GM10266 (cell line): ENCODE results near the gene ARHGAP24.

Experiments
- DNase-seq: peaks from one replicate; pipeline ENCODE4 v3.0.0; 2012; ENCODE audit errors: extremely low spot score
- TF ChIP-seq, protein P1 (sequence below): IDR thresholded peaks from 2 replicates; pipeline ENCODE4 v1.5.1; 2012; ENCODE audit warnings: mild to moderate bottlenecking, low read depth; ENCODE audit not compliant: control insufficient read depth, insufficient read depth; ENCODE audit errors: missing control alignments

The ARHGAP24 gene

DNA sequence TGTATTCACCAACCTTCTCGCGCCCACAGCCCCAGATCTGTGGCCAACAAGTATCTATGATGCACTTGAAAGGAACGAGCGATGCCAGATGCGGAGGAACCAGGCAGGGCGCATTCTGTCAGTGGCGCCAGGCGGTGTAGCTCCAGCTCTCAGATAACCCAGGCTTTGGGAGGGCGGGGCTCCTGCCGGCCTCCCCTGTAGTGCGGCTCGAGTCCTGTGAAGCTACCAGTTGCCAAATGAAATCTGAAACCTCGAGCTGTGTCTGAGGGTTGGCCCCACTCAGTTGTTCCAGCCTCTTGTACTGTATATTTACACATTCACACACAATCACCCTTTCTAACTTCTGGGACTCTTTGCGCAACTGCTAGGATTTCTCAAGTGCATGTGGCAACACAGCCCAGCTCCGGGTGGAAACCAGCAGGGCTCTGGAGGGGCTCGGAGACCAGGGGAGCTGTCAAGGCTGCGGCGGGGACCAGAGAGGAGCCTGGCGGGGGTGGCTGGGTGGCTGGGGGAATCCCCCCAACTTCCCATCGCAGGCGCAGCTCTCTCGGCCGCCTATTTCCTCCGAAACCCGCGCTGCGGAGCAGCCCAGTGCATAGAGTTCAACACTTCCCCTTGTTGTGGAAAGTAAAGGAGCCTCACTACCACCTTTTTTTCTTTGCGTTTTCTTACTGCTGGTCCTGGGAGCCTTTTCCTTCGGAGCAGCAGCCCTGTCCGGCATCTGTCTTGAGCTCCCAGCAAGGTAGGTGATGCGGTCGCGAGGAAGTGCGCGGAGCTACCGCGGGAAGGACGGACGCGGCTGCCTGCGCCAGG lies at the start of gene ARHGAP24:
Gene ARHGAP24, plus strand, starts transcription at position 333 of the 813 bp plus-strand sequence.
- TF ChIP-seq, protein P1, sequence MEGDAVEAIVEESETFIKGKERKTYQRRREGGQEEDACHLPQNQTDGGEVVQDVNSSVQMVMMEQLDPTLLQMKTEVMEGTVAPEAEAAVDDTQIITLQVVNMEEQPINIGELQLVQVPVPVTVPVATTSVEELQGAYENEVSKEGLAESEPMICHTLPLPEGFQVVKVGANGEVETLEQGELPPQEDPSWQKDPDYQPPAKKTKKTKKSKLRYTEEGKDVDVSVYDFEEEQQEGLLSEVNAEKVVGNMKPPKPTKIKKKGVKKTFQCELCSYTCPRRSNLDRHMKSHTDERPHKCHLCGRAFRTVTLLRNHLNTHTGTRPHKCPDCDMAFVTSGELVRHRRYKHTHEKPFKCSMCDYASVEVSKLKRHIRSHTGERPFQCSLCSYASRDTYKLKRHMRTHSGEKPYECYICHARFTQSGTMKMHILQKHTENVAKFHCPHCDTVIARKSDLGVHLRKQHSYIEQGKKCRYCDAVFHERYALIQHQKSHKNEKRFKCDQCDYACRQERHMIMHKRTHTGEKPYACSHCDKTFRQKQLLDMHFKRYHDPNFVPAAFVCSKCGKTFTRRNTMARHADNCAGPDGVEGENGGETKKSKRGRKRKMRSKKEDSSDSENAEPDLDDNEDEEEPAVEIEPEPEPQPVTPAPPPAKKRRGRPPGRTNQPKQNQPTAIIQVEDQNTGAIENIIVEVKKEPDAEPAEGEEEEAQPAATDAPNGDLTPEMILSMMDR, result peak; percentile 0
- DNase-seq, result peak; percentile 69

DNA sequence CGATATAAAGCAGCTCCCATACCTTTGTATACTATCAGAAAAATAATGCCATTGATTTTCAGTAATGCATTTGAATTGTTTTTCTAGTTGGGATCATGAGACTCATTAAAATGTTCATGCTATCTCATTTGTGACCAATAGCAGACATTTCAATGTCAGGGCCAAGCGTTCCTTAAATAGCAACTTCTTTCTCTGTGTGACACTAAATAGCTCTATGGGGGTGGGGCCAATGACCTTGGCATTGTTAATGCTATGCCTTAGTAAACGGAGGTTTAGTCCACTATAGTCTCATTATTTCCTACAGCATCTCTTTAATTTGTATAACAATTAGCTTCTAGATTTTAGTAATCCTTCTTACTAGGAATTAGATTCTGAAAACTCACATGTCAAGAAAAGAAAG lies 48.6 kb upstream of the ARHGAP24 start:
- DNase-seq, result no peak
- TF ChIP-seq, protein P1, result no peak

GRCh38 chr4:85427123-85427522 lies 47.8 kb upstream of the ARHGAP24 start:
- TF ChIP-seq, protein P1, result no peak
- no peak for DNase-seq

DNA sequence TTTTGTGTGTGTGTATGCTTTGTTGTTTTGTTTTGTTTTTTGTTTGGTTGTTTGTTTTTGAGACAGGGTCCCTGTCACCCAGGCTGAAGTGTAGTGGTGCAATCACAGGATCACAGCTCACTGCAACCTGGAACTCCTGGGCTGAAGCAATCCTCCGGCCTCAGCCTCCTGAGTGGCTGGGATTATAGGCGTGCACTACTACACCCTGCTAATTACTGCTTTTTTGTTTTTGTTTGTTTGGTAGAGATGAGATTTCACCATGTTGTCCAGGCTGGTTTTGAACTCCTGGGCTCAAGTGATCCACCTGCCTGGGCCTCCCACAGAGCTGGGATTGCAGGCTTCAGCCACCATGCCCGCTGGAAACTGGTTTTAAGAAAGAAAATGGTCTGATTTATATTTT lies 44.7 kb upstream of the ARHGAP24 start:
- TF ChIP-seq, protein P1, result no peak
- no peak for DNase-seq

DNA sequence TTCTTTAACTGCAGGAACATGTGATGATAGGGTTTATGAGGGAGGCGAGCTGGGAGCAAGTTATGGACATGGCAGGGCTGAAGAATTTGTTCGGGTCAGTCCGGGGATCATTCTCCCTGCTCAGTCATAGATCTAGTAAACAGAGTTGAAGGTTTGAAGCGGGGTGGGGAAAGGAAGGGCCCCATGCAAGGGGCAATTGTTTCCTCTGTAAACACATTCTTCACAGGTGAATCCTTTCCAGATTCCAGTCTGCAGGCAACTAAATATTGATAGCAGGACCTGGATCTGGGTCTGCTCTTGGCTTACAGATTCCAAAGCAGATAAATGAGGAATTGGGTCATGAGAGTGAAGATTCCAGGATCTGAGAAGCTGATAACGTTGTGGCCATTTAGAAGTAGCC lies 44.3 kb upstream of the ARHGAP24 start:
- no peak for DNase-seq

DNA sequence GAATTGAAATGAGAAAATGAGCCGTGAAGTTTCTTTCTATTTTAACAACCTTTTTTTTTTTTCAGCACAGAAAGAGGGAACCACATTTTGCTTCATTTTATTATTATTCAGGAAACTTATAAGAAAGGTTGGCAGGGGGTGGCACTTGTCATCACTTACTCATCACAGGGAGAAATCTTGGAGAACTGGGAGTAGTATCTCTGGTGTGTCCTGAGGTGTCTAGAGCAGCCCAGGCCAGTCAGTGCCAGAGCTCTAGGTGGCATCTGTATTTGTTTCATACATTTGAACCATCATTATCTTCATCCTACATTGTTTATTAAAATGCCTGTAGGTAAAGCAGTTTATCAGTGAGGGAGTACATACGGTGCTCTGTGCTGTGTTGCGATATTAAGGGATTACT lies 43.8 kb upstream of the ARHGAP24 start:
- TF ChIP-seq, protein P1, result no peak
- no peak for DNase-seq

More for the DNA sequence above, 44.3 kb upstream of the ARHGAP24 start:
- TF ChIP-seq, protein P1, result no peak

- TF ChIP-seq, protein P1, result no peak
- DNase-seq, result no peak
Observed at GRCh38 chr4:85431881-85432485, 43.0 kb upstream of the ARHGAP24 start.
